Heart right ventricle (tissue), 16 donors: ENCODE data around the gene GRIK4. TPM values are rescaled to one million over a fixed set of nuclear protein-coding genes. Genes with fewer than 3 reads are reported as not detected.

Experiments used
- ATAC-seq, 8 donors: fragments of 200-7000 bp; cut with Tn5 transposase; one replicate each; pipeline ENCODE4 v1.9.1; 2020; ENCODE audit warnings: mild to moderate bottlenecking in 8 of 8, moderate library complexity in 8 of 8, moderate number of reproducible peaks in 1 of 8
- DNase-seq, 2 donors: peaks; one replicate each; pipeline ENCODE4 v3.0.0-alpha.2; 2020
- H3K27ac ChIP-seq, 10 donors: fragments of 200-600 bp; sonication (generic) in 2 of 10; one replicate each; pipeline versions ENCODE4 v1.5.0 to v1.8.0; 2020 to 2022; ENCODE audit warnings: mild to moderate bottlenecking in 3 of 10
- H3K27me3 ChIP-seq, 7 donors: fragments of 200-600 bp; one replicate each; pipeline ENCODE4 v1.8.0; 2021 to 2022; ENCODE audit warnings: mild to moderate bottlenecking in 2 of 7
- H3K36me3 ChIP-seq, 9 donors: fragments of 200-600 bp; sonication (generic) in 1 of 9; one replicate each; pipeline versions ENCODE4 v1.5.0 to v1.8.0; 2020 to 2022; ENCODE audit warnings: mild to moderate bottlenecking in 2 of 9
- H3K4me1 ChIP-seq, 9 donors: fragments of 200-600 bp; sonication (generic) in 1 of 9; one replicate each; pipeline versions ENCODE4 v1.5.0 to v1.8.0; 2020 to 2022; ENCODE audit warnings: mild to moderate bottlenecking in 4 of 9
- H3K4me3 ChIP-seq, 10 donors: fragments of 200-600 bp; sonication (generic) in 2 of 10; one replicate each; pipeline versions ENCODE4 v1.5.0 to v1.8.0; 2020 to 2022; ENCODE audit warnings: mild to moderate bottlenecking in 7 of 10, moderate library complexity in 2 of 10
- H3K9me3 ChIP-seq, 11 donors: fragments of 200-600 bp in 10 of 11; sonication (generic) in 2 of 11; one replicate each; pipeline versions ENCODE4 v1.5.0 to v1.8.0; 2013 to 2022; ENCODE audit warnings: mild to moderate bottlenecking in 2 of 11, control low read depth in 1 of 11, moderate library complexity in 1 of 11
- WGBS, 2 donors: extraction: QIAGEN DNeasy Blood & Tissue Kit; methylation state at CpG; one replicate each; pipeline ENCODE4 v1.1.7; 2013; ENCODE audit warnings: inconsistent platforms in 1 of 2; 5-methylcytosine and 5-hydroxymethylcytosine counted together
- intact Hi-C, 10 donors: fragments of 100-400 bp; cut with DNase I; formaldehyde crosslinking; loops; one replicate each; pipeline versions ENCODE4 v1.11.1 to v1.14.2; 2022
- polyA plus RNA-seq, 2 donors: library from polyadenylated mRNA; stranded (reverse); fragments of 200-250 nt; gene quantifications; one replicate each; pipeline ENCODE4 v1.2.3, GENCODE V29; 2013
- total RNA-seq, 10 donors: library from RNA; stranded (reverse); fragmentation: NEBNext Ultra II Directional in 3 of 10; extraction: Animal tissue kit (Norgen Biotek cat#: 25700) in 3 of 10; gene quantifications; one replicate each; pipeline versions ENCODE4 v1.2.1 to v1.2.4, GENCODE V29; 2021 to 2023
- TF ChIP-seq, protein P1 (sequence below), 9 donors: fragments of 200-600 bp; sonication (generic) in 2 of 9; IDR thresholded peaks; one replicate each; pipeline versions ENCODE4 v1.5.0 to v1.8.0; 2021 to 2022; ENCODE audit warnings: antibody characterized with exemption in 9 of 9, mild to moderate bottlenecking in 5 of 9, moderate library complexity in 1 of 9
- donor health status: Arrhythmogenic right ventricular cardiomyopathy.
- donor health status: ischemic (EF 13 %, LVEDD 7.1; RV severe dilation, severe dysfunction).
- donor health status: healthy with polysubstance abuse.
- donor health status: DM: no; HTN: yes; CAD: no.
- donor health status: DM: no; HTN: no; CAD: no.
- donor health status: ischemic (EF 25% LVEDD 6.9; RV normal size, moderate dysfunction).
- donor health status: ischemic (EF 25% LVEDD 5.7; RV mildly dilated, moderate dysfunction).
- donor health status: healthy.
- donor health status: DM: yes; HTN: yes; CAD: no.
- donor health status: Ischemic cardiomyopathy.
- donor health status: ischemic (EF 35%, LVEDD 5.7; RV mildly dilated, moderate dysfunction).
- donor health status: nonischemic (EF 11% LVEDD 7.7; RV severe dilation, severe dysfunction).
- donor health status: DM: yes; HTN: yes; CAD: no.
- donor health status: PGD.
- donor health status: ischemic (EF 29% LVEDD 5.4; RV normal size, mild dysfunction).
- donor health status: nonischemic (EF 23%, LVEDD 6.1; RV moderate dilation, normal function).

The GRIK4 gene
- total and polyA plus RNA-seq, 12 donors = 0.01 to 0.85 (median 0.37) TPM; not detected in 6

DNA sequence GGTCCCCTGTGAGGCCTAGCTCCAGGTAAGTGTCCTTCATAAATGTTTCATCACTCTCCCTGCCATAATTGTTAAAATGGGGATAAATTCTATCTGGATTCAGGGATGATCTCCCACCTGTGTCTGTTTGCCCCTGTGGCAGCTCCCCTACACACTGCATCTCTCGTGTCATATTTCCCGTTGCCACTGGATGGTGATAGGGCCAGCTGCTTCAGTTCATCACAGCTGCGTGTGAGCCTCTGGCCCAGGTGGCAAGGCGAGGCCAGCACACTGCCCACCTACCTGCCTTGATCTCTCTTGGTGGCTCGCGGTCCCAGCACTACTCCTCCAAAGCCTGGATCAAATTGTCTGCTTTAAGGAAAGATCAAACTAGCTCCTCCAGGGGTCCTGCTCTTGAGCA lies 187.4 kb downstream of the GRIK4 start:
- Histone ChIP-seq H3K27me3 (peaks cover 0 to 24% (median 6%) of the 10 kb centered on the region in 7 donors), H3K36me3 (no peaks in the 10 kb centered on the region), H3K27ac (no peak overlapping the region), H3K4me3 (no peak overlapping the region), H3K9me3 (no peaks in the 10 kb centered on the region), H3K4me1 (no peaks in the 10 kb centered on the region)
- intact Hi-C loops = no loop called here
- WGBS, 2 donors = 75 to 80% methylated on average over 6 of the region's 6 CpGs
- DNase-seq (no peak), ATAC-seq (no peak)
- TF ChIP-seq, protein P1, sequence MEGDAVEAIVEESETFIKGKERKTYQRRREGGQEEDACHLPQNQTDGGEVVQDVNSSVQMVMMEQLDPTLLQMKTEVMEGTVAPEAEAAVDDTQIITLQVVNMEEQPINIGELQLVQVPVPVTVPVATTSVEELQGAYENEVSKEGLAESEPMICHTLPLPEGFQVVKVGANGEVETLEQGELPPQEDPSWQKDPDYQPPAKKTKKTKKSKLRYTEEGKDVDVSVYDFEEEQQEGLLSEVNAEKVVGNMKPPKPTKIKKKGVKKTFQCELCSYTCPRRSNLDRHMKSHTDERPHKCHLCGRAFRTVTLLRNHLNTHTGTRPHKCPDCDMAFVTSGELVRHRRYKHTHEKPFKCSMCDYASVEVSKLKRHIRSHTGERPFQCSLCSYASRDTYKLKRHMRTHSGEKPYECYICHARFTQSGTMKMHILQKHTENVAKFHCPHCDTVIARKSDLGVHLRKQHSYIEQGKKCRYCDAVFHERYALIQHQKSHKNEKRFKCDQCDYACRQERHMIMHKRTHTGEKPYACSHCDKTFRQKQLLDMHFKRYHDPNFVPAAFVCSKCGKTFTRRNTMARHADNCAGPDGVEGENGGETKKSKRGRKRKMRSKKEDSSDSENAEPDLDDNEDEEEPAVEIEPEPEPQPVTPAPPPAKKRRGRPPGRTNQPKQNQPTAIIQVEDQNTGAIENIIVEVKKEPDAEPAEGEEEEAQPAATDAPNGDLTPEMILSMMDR (IDR thresholded peaks at IDR 0.05) = no peak

- peaks cover 0 to 13% (median 10%) of the 10 kb centered on the region in 7 donors for H3K27me3 ChIP-seq
- ATAC-seq (no peak), DNase-seq (no peak)
- intact Hi-C loops = no loop called here
- no peaks in the 10 kb centered on the region for H3K4me1 ChIP-seq
- H3K36me3 ChIP-seq = no peaks in the 10 kb centered on the region
- no peak overlapping the region for H3K27ac ChIP-seq
- no peak overlapping the region for H3K4me3 ChIP-seq
- TF ChIP-seq, protein P1 (IDR thresholded peaks at IDR 0.05) = no peak
- 40 to 48% methylated on average over 3 of the region's 3 CpGs for WGBS, 2 donors
- H3K9me3 ChIP-seq = peaks cover 0 to 33% (median 6%) of the 10 kb centered on the region in 11 donors
Observed at GRCh38 chr11:120702656-120703055, 191.1 kb downstream of the GRIK4 start.

DNA sequence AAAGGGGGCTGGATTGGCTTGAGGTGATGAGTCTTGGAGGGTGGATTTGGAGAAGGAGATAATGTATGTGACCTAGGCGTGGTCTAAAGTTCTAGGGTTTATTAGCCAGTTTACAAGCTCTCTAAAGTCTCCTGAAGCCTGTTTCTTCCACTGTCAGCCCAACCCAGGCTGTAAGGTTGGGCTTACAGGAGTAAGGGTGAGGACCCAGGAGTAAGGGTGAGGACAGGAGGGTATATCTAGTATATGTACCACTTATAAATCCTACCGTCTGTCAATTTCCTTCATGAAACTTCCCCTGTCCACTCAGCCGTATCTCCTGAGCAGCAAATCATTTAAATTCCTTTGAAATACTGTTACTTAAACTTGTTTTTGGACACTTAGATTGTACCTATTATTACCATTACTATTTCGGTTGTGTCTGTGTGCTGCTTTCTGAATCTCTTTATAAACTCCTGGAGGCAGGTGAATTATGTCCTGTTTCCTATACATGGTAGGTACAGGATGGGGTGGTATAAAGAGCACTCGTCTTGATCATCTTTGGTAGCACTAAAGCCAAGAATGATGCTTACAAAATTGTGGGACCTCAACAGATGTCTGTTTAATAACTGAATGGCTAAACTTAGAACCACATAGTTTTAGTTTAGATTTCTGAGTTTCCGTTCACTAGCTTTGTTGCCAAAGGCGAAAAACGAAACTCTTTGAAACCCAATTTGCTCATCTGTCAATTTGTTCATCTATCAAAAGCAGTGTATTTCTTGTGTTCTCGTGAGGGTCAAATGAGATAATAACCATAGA lies 192.0 kb downstream of the GRIK4 start:
- WGBS, 2 donors = 87 to 88% methylated on average over 9 of the region's 9 CpGs
- Histone ChIP-seq H3K4me1 (peaks cover 0 to 2% (median 0%) of the 10 kb centered on the region in 9 donors), H3K36me3 (no peaks in the 10 kb centered on the region), H3K4me3 (no peak overlapping the region), H3K27me3 (peaks cover 0 to 12% (median 6%) of the 10 kb centered on the region in 7 donors), H3K9me3 (peaks cover 0 to 37% (median 7%) of the 10 kb centered on the region in 11 donors), H3K27ac (no peak overlapping the region)
- DNase-seq (no peak), ATAC-seq (no peak)
- intact Hi-C loops = no loop called here
- TF ChIP-seq, protein P1 (IDR thresholded peaks at IDR 0.05) = no peak

DNA sequence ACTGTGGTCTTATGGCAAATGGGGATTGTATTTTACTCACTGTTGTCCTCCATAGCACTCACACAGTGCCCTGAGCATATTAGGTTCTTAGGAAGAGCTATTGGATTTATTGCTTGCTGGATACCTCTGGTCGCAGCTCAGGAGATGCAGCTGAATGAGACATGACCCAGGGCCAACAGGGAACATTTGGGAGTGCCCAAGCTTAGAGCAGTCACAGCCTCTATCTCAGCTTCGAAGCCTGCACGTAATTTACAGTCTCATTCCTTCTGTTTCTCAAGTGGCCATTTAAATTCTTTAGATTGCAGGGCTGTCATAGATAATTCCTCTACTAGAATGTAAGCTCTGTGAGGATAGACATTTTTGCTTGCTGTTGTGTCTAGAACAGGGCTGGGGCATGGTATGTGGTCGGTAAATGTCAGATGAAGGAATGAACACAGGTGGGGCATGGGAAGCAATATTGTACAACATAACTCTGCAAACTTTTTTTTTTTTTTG lies 192.8 kb downstream of the GRIK4 start:
- H3K4me3 ChIP-seq = no peak overlapping the region
- intact Hi-C loops = no loop called here
- no peak overlapping the region for H3K27ac ChIP-seq
- peaks cover 0 to 6% (median 0%) of the 10 kb centered on the region in 9 donors for H3K4me1 ChIP-seq
- TF ChIP-seq, protein P1 (IDR thresholded peaks at IDR 0.05) = no peak
- no peaks in the 10 kb centered on the region for H3K36me3 ChIP-seq
- WGBS, 2 donors = 42 to 46% methylated on average over 4 of the region's 4 CpGs
- ATAC-seq = no peak
- DNase-seq = no peak
- H3K27me3 ChIP-seq = peaks cover 0 to 12% (median 6%) of the 10 kb centered on the region in 7 donors
- peaks cover 0 to 37% (median 7%) of the 10 kb centered on the region in 11 donors for H3K9me3 ChIP-seq
